WI38 (cell line): ENCODE data around the gene SLCO1C1.

ENCODE experiments used
- H3K4me3 ChIP-seq: 2 replicates; pipeline ENCODE4 v1.5.1; 2011; ENCODE audit warnings: low read depth, mild to moderate bottlenecking, control low read depth, low read length
- TF ChIP-seq, protein P1 (sequence below): IDR thresholded peaks from 2 replicates; pipeline ENCODE4 v1.5.1; 2012; ENCODE audit warnings: low read depth, mild to moderate bottlenecking, control low read depth, low read length

SLCO1C1 gene, protein sequence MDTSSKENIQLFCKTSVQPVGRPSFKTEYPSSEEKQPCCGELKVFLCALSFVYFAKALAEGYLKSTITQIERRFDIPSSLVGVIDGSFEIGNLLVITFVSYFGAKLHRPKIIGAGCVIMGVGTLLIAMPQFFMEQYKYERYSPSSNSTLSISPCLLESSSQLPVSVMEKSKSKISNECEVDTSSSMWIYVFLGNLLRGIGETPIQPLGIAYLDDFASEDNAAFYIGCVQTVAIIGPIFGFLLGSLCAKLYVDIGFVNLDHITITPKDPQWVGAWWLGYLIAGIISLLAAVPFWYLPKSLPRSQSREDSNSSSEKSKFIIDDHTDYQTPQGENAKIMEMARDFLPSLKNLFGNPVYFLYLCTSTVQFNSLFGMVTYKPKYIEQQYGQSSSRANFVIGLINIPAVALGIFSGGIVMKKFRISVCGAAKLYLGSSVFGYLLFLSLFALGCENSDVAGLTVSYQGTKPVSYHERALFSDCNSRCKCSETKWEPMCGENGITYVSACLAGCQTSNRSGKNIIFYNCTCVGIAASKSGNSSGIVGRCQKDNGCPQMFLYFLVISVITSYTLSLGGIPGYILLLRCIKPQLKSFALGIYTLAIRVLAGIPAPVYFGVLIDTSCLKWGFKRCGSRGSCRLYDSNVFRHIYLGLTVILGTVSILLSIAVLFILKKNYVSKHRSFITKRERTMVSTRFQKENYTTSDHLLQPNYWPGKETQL

DNA sequence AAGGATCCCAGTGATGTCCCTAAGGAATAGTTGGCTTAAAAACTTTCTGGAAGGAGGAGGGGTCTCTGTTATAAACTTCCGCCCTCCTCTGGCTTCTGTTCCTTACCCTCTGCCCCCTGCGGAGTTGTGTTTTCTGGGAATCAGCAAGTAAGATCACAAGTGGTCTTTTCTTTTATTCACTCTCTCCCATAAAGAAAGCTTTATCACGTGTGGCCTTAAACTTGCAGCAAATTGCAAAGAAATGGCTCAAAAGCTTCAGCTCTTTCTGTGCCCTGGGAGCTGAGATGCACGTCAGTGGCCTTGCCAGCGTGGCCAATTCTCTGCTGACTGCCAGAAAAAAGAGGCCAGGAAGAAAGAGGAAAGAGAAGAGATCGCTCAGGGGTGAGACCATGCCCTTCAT is at the start of gene SLCO1C1:
TSS of gene SLCO1C1 (plus strand) at position 101 of the 400 bp plus-strand sequence. CDS start 4,245 bp downstream, outside the sequence.
- TF ChIP-seq, protein P1, sequence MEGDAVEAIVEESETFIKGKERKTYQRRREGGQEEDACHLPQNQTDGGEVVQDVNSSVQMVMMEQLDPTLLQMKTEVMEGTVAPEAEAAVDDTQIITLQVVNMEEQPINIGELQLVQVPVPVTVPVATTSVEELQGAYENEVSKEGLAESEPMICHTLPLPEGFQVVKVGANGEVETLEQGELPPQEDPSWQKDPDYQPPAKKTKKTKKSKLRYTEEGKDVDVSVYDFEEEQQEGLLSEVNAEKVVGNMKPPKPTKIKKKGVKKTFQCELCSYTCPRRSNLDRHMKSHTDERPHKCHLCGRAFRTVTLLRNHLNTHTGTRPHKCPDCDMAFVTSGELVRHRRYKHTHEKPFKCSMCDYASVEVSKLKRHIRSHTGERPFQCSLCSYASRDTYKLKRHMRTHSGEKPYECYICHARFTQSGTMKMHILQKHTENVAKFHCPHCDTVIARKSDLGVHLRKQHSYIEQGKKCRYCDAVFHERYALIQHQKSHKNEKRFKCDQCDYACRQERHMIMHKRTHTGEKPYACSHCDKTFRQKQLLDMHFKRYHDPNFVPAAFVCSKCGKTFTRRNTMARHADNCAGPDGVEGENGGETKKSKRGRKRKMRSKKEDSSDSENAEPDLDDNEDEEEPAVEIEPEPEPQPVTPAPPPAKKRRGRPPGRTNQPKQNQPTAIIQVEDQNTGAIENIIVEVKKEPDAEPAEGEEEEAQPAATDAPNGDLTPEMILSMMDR: no peak

DNA sequence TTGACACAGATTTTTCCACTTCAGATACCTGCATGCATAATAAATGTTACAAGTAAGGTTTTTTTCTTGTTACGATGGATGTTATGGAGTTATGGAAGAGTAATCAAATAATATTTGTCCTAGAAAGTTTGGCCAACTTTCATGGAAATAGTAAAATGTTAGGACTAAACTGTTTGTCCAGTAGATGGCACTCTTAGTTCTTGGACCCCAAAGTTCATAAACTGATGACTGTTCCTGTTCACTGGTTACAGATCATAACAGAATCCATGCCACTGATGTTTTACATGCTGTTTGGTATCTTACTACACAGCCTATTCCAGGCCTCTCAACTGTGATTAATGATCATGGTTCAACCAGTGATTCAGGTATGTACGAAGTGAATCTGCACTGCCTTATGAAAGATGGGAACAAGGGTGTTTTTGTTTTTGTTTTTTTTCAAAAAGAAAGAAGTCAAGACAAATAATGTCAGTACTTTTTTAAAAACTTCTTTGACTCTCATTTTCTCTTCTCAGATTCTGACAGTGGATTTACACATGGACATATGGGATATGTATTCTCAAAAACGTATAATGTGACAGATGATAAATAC is 48.8 kb upstream of the SLCO1C1 start:
- no peak overlapping the region for H3K4me3 ChIP-seq
- TF ChIP-seq, protein P1: no peak

More for the DNA sequence above, at the start of gene SLCO1C1:
- no peak within 1 kb of the TSS for H3K4me3 ChIP-seq

DNA sequence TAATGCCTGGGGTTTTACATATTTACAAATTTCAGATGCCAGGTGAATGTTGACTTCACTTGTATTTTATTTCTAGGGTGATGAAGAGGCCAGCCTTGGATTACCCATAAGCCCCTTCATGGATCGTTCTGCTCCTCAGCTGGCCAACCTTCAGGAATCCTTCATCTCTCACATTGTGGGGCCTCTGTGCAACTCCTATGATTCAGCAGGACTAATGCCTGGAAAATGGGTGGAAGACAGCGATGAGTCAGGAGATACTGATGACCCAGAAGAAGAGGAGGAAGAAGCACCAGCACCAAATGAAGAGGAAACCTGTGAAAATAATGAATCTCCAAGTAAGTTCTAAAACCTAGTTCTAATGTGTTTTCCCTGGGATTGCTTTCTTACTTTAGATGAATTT is 41.3 kb upstream of the SLCO1C1 start:
- TF ChIP-seq, protein P1: no peak
- H3K4me3 ChIP-seq: no peak overlapping the region

DNA sequence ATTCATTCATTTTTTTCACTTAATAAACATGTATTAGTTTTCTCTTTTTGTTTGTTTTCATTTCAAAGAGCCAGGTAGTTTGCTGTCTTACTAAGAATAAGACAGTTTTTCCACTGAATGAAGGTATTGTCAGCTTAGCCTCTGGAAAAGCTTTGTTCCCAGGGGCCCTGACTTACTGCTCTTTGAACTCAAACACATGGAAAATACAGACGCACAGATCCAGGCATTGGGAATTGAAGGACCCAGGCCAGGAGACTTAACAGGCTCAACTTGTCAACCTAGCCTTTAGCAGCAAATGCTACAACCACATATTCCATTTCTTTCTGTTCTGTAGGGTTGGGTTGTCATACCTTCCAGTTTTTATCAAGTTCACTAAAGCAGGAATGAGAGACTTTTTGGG is 38.5 kb upstream of the SLCO1C1 start:
- TF ChIP-seq, protein P1: no peak
- H3K4me3 ChIP-seq: no peak overlapping the region

DNA sequence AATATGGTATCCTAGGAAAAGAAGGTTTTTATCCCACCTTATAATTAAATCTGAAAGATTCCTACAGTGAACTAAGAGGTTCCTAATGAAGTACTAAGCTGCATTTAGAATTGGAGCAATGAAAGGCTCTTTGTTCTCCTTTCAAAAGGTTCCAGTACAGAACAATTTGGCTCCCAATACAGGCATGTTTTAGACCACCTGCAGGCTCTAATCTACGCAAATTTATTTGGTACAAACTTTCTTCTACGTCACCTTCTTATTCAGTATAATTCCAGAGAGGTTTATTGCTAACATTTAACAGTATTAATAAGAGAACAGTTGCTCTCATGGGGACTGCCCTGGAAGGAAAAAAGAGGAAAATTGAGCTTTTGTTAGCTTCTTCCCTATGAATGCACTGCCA is 37.6 kb upstream of the SLCO1C1 start:
- no peak overlapping the region for H3K4me3 ChIP-seq
- TF ChIP-seq, protein P1: no peak

DNA sequence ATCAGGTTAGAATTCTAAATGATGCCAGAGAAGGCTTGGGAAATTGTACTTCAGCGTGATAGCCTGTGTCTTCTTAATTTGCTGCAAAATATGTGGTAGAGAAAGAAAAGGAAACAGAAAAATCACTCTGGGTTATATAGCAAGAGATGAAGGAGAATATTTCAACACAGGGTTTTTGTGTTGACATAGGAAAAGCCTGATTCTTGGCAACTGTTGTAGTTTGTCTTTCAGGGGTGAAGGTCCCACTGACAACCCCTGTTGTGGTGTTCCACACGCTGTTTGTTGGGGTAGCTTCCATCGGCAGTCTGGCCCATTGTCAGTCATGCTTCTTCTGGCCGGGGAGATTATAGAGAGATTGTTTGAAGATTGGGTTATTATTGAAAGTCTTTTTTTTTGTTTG is 13.8 kb upstream of the SLCO1C1 start:
- no peak overlapping the region for H3K4me3 ChIP-seq
- TF ChIP-seq, protein P1: no peak
